A549 treated with CORT108297 at 1 μM for 4 hours (cell line): ENCODE data around the gene AMFR. TPM values are rescaled to one million over a fixed set of nuclear protein-coding genes. Genes with fewer than 3 reads are reported as not detected.

Source experiments
- total RNA-seq: library from RNA; stranded (reverse); fragments of 200-300 nt; extraction: Qiagen RNA extraction; gene quantifications from 5 replicates; pipeline ENCODE4 v1.2.3, GENCODE V29; 2022

The AMFR gene
- 57.4 to 72.4 TPM (median 64.9 TPM) in 5 replicates for total RNA-seq

GRCh38 chr16:56425439-56425832 is at the start of gene AMFR:
Gene AMFR, minus strand, starts transcription at chr16:56425545. Its CDS starts 218 bp downstream, at chr16:56425327.

GRCh38 chr16:56450986-56451752 is 25.8 kb upstream of the AMFR start, which contains the start of the genes NUDT21 and OGFOD1:
Gene NUDT21, minus strand, starts transcription at chr16:56451332. Its CDS starts 130 bp downstream, at chr16:56451202.
Gene OGFOD1, plus strand, starts transcription at chr16:56451554. Its CDS starts 59 bp downstream, at chr16:56451613.

Other genes with a start within 250 kb of the AMFR start
- gene GNAO1, start 234.1 kb downstream of the AMFR start, total RNA-seq, result 0.26 to 0.69 TPM (median 0.40 TPM) in 5 replicates
- gene NUDT21, start 25.8 kb upstream of the AMFR start, total RNA-seq, result 94.5 to 123 TPM (median 114 TPM) in 5 replicates
- gene OGFOD1, start 26.0 kb upstream of the AMFR start, total RNA-seq, result 67.4 to 106 TPM (median 73.5 TPM) in 5 replicates
- gene BBS2, start 94.5 kb upstream of the AMFR start, total RNA-seq, result 15.9 to 24.3 TPM (median 18.7 TPM) in 5 replicates
- gene MT4, start 139.5 kb upstream of the AMFR start, total RNA-seq, result not detected in 5 replicates
- 0.28 to 0.43 TPM in 2 of 5 replicates, not detected in the others for gene MT3, start 164.0 kb upstream of the AMFR start, total RNA-seq
- gene MT2A, start 183.0 kb upstream of the AMFR start, total RNA-seq, result 843 to 1,140 TPM (median 930 TPM) in 5 replicates
- not detected in 5 replicates for gene MT1E, start 200.2 kb upstream of the AMFR start, total RNA-seq
- not detected in 5 replicates for gene MT1M, start 207.1 kb upstream of the AMFR start, total RNA-seq
- gene MT1A, start 213.1 kb upstream of the AMFR start, total RNA-seq, result 17.2 to 22.0 TPM (median 18.8 TPM) in 5 replicates
- 0.30 TPM in 1 of 5 replicates, not detected in the others for gene MT1B, start 226.3 kb upstream of the AMFR start, total RNA-seq
- gene MT1F, start 232.4 kb upstream of the AMFR start, total RNA-seq, result 11.8 to 21.5 TPM (median 13.0 TPM) in 5 replicates
- gene MT1G, start 242.5 kb upstream of the AMFR start, total RNA-seq, result not detected in 5 replicates
- not detected in 5 replicates for gene MT1H, start 244.3 kb upstream of the AMFR start, total RNA-seq